HG02943 (cell line): ENCODE measurements around the gene SH3BP2.

Experiments used
- ATAC-seq: cut with Tn5 transposase; IDR thresholded peaks from one replicate; pipeline ENCODE4 v1.9.1; 2021; ENCODE audit warnings: mild to moderate bottlenecking, low read depth, moderate library complexity; ENCODE audit not compliant: unreplicated experiment

The SH3BP2 gene

DNA sequence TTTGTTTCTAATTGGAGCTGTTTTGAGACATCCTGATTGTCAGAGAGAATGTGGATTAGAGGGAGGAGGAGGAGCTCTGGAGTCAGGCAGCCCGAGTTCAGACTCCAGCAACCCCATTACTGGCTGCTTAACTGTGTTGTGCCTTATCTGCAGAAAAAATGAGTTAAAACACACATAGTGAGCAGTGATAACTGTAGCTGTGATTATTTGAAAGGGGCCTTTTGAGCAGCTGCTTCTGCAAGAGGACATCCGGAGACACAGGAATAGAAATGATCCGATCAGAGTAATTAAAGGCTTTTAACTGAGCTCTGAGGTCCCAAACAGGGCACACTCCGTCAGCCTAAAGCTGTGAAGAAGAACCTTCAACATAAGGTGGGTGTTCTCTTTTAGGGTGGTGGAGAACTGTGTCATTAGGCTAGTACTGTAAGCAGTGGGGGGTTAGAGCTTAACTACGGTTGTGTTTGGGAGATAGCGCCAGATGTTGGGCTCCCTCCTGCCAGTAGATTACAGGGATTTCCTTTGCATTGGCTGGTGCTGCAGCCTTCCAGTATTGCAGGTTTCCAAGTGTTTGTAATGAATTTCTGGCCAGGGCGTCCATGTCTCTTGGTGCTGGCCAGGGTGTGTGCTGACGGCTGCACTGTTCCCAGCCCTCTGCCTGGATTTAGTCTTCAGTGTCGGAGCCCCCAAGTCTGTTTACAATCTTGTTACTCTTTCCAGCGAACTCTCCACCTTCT is 75.0 kb downstream of the SH3BP2 start:
- no peak for ATAC-seq

DNA sequence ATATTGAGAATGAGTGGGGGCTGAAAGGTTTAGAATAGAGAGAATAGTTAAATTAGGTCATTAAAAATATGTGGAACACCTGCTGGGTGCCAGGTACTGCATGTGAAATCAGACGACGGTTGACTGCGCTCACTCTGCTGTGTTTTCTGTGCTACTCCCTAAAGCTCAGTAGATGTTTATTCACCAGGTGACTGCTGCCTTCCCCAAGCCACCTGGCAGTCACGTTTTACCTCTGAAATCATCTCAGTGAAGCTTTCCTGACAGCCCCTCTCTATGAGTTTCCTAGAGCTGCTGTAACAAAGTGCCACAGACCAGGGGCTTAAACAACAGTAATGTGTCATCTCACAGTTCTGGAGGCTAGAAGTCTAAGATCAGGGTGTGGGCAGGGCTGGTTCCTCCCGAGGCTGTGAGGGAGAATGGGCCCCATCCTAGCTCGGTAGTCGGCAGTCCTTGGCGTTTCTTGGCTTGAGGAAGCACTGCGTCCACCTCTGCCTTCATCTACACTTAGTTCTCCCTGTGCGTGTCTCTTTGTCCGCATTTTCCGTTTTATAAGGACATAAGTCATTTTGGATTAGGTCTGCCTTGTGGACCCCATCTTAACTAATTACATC is 76.1 kb downstream of the SH3BP2 start:
- ATAC-seq: no peak

DNA sequence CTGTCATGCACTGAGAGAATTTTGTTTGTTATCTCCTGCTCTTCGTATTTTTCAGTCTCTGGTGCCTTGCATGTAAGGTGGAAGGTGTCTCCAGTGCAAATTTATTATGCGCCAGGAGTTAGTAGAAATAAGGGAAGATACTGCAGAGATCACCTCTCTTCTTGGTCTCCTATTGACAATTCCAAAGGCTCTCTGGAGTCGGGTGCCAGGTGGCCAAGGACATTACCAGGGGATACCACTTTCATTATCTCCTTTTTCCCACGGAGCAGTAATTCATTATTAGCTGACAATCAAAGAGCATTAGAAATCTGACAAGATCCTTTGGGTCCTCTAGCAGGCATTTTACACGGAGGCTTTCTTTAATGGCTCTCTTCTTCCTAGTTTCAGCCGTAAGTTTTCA is 76.8 kb downstream of the SH3BP2 start:
- no peak for ATAC-seq

DNA sequence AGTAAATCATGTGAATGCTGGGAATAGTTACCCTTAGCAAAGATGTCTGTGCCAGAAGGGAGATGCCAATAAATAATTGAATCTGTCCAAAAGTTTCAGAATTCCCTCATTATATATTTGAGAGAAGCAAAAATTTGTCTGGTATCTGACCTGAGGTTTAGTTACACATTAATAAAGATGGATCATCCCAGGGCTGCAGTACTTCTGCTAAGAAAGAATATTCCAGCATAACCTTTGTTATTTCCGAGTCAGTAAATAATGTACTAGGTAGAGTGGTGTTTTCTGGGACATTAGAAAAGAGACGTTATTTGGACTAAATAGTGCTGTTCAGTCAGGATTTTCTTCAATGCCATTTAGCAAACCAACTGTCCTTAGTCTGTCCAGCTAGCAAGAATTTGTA is 77.2 kb downstream of the SH3BP2 start:
- no peak for ATAC-seq

DNA sequence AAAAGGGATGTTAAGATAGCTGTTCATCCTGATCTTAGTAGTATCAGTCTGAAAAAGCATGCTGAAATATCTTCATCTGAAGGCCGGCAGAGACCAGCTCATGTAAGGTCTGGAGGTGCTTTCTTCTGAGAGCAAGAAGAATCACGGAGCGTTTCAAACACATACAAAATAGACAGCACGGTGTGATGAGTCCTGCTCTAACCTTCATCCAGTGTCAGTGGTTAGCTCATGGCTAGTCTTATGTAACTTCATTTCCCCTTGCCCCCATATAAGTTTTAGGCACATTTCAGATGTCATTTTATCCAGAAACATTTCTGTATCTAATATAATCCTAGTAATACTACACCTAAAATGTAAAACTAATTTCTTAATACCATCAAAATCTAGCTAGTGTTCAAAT is 78.6 kb downstream of the SH3BP2 start:
- no peak for ATAC-seq

DNA sequence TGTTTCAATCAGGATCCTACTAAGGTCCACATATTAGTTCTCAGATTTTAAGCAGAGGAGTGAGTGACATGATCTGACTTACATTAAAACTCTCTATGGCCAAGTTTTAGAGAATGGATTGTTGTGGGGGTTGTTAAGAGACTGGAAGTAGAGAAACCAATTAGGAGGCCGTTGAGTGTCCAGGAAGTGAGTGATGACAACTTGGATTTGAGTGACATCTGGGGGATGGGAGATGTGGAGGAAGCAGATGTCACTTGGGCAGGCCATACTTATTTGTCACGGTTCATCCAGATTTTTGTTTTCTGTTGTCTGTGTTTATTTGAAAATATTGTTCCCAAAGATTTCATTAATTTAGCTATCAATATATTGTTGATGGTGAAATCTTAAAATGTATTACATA is 79.0 kb downstream of the SH3BP2 start:
- ATAC-seq: no peak

DNA sequence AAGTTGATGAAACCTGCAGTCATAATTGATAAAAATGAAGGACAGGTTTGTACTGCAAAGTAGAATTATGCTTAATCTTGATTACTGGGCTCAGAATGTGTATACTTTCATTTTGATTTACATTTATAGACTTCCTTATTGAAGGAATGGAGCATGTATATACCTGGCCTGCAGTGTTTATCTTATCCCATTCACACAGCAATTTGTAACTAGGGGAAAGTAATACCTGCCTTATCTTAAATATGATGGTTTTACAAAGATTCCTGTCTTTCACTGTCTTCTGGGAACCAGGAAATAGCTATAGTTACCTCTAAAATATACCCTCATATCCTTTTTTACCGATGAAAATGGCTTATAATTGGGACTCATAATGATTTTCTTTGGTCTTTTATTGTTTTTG is 80.4 kb downstream of the SH3BP2 start:
- ATAC-seq: no peak

DNA sequence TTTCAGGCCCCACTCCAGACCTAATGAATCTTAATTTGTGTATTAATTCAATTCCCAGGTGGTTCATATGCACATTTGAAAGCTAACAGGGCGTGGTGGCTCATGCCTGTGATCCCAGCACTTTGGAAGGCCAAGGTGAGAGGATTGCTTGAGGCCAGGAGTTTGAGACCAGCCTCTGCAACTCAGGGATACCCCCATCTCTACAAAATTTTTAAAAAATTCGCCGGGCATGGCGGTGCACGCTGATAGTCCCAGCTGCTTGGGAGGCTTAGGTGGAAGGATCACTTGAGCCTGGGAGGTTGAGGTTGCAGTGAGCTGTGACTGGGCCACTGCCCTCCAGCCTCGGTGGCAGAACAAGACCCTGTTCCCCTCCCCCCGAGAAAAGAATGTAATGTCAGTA is 82.0 kb downstream of the SH3BP2 start:
- ATAC-seq: no peak

DNA sequence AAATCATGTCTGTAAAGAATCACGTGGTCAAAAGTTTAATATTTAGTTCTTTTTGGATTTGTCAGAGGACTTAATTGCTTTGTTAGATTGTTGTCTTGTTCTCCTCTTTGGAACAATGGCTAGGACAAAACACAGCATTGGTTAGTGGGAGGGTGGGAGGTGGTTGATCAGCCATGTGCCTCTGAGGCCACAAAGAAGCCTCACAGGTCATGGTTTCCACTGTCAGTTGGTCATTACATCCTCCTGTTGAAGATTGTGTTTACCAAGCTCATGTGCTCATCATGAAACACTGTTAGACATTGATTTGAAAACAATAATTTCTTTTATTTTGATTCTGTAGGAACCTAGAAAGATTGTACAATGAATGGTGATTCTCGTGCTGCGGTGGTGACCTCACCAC is 82.7 kb downstream of the SH3BP2 start:
- ATAC-seq: no peak

DNA sequence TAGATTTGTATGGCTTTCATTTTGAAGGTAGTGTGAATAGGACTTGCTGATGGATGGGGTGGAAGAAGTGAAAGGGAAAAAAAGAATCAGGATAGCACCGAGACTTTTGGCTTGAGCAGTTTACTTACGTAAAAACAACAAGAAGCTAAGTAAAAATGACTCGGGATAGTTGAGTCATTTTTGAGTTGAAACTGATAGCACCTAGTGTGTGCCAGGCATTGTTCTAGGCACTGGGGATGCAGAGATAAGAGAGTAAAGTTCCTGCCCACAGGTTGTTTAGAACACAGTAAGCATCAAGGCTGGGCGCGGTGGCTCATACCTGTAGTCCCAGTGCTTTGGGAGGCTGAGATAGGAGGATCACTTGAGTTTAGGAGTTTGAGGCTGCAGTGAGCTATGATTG is 85.5 kb downstream of the SH3BP2 start:
- no peak for ATAC-seq

DNA sequence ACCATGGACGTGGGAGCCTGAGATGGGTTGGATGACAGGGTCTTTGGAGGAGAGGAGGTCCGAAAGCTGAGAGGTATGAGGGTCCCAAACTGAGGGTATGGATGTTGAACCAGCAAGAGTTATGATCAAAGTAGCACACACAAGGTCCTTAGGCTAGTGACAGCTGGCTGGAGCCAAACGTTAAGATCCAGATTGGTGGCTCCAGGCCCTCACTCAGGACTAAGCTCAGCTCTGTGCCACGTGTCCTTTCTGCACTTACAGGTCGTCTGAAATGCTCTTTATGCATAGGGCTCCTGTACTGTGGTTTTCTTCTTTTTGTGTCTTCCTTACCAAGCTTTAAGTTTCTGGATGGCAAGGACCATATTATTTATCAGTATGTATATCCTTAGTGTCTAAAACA is 86.1 kb downstream of the SH3BP2 start:
- no peak for ATAC-seq

DNA sequence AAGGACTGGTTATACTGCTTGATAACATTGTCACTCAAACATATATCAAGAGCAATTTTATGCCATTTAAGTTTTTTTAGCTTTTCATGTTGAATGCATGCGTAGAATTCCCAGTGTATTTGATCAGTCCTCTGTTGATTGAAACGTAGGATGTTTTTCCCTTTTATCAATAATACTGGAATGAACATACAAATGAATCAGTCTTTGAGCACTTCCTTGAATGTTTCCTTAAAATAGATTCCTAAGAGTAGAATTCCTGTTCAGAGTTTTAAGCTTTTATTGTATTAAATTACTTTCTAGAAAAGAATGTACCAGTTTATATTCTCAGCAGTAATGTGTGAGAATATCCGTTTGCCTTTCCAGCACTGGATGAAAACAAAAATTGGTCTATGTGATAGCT is 88.5 kb downstream of the SH3BP2 start:
- ATAC-seq: no peak

DNA sequence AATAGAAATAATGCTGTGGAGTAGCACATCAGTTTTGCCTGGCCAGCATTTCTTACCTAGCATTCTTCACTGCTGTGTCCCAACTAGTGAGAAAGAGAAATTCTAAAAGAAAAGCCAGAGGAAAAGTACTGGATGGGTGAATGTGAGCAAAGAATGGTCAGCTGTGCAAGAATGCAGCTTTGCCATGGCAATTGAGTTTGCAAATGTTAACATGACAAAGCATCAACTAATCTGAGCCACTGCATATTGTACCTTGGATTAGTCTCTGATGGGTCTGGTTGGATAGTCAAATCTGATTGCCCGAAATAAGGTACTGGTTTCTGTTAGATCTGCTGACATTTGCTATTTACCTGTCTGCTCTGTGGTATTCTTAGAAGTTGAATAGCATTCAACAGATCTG is 89.5 kb downstream of the SH3BP2 start:
- ATAC-seq: no peak

DNA sequence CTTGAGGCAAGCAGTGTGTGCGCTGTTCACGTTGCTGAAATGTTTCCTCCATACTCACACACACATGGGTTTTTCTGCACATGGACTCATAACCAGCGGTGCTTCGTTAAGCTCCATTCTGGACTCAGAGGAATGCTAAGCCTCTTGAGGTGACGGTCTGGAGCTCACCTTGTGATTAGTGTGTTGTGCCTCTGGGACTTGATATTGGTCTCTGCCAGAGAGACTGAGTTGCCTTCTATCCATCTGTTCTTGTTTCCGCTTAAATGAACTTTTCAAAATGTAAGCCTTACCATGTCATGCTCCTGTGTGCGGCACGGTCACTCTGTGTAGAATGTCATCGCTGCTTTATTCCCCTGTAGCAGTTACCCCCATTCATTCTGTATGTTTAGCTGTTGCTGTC is 93.3 kb downstream of the SH3BP2 start:
- ATAC-seq: no peak

DNA sequence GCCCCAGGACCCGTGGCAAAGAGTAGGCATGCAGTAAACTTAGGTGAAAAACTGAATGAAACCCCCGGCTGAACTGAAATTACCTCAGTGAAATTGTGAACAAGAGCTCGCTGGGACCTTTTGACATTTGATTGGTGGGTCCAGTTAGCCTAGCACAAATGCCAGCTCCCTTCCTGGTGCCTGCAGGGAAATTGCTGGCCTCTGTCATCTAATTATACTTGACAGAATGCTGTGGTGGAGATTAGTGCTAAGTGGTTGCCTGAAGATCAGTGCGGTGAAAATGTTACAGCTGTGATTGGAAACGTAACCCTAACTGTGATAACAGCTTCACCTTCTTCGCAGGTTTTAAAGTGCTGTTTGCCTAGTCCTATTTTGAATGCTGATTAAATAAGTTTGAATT is 93.7 kb downstream of the SH3BP2 start:
- no peak for ATAC-seq

DNA sequence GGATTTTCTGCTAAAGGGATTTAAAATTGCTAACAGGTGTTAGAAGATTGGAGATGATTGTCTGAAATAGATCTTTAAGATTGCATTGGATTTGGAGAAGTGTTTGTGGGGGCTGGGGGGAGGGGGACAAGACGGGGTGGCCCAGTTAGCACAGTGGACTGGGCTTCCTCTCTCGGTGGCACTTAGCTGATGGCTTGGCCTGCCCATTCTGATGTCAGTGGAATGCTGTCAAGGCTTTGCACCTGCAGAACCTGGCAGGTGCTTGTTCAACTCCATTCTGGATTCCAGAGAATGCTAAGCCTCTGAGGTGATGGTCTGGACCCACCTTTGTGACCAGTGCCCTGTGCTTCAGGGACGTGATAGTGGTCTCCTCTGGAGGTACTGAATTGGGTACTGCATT is 94.5 kb downstream of the SH3BP2 start:
- no peak for ATAC-seq

DNA sequence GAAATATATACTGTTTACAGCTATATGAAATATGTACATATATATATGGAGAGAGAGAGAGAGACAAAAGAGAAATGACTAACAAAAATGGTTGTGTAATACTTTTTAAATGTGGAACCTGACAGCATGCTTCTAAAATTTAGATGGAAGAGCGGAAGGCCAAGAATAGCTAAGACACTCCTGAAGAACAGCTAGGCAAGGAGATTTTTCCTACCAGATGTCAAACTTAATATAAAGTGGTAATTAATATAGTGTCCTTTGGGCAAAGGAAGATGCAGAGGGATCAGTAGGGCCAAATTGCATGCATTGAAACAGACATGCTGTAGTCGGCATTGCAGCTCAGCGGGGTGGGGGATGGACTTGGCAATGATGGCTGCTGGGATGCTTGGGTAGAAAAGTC is 96.0 kb downstream of the SH3BP2 start:
- ATAC-seq: no peak
